Stimulated activated CD8-positive, alpha-beta memory T cell treated with anti-CD3 and anti-CD28 coated beads, Interleukin-2, amount 100 ng/mL, for 1 hour (primary cell): Measurements from ENCODE around the gene GPSM1.

ENCODE experiments used
- DNase-seq, 2 donors: peaks; one replicate each; pipeline ENCODE4 v3.0.0-alpha.2; 2020; ENCODE audit warnings: low read depth in 2 of 2

The GPSM1 gene

GRCh38 chr9:136377341-136378169 is 50.2 kb downstream of the GPSM1 start:
- DNase-seq = no peak

GRCh38 chr9:136378170-136379002 is 51.0 kb downstream of the GPSM1 start:
- no peak for DNase-seq

GRCh38 chr9:136379003-136379287 is 51.6 kb downstream of the GPSM1 start:
- DNase-seq = no peak

- no peak for DNase-seq
These were observed 52.1 kb downstream of the GPSM1 start for GRCh38 chr9:136379401-136379800.

- DNase-seq = no peak
These were observed 52.6 kb downstream of the GPSM1 start for GRCh38 chr9:136379891-136380290.

GRCh38 chr9:136380381-136380780 is 53.0 kb downstream of the GPSM1 start:
- no peak for DNase-seq

GRCh38 chr9:136381311-136381710 is 54.0 kb downstream of the GPSM1 start:
- DNase-seq = no peak

GRCh38 chr9:136381966-136382513 is 54.7 kb downstream of the GPSM1 start:
- no peak for DNase-seq

GRCh38 chr9:136383436-136383835 is 56.1 kb downstream of the GPSM1 start:
- no peak for DNase-seq

- no peak for DNase-seq
These were observed 57.7 kb downstream of the GPSM1 start for GRCh38 chr9:136385015-136385414.

GRCh38 chr9:136386018-136386417 is 58.7 kb downstream of the GPSM1 start:
- no peak for DNase-seq

- no peak for DNase-seq
These were observed 59.9 kb downstream of the GPSM1 start for GRCh38 chr9:136387217-136387616.

GRCh38 chr9:136389396-136389795 is 62.1 kb downstream of the GPSM1 start:
- no peak for DNase-seq

GRCh38 chr9:136391737-136392537 is 64.6 kb downstream of the GPSM1 start:
- DNase-seq = no peak

- DNase-seq = no peak
These were observed 65.5 kb downstream of the GPSM1 start for GRCh38 chr9:136392538-136393449.

GRCh38 chr9:136393531-136393930 is 66.2 kb downstream of the GPSM1 start:
- DNase-seq = no peak

- DNase-seq = no peak
These were observed 67.1 kb downstream of the GPSM1 start for GRCh38 chr9:136394312-136395019.

- no peak for DNase-seq
These were observed 67.6 kb downstream of the GPSM1 start for GRCh38 chr9:136395020-136395340.

GRCh38 chr9:136395345-136396218 is 68.2 kb downstream of the GPSM1 start:
- no peak for DNase-seq

- DNase-seq = no peak
These were observed 68.8 kb downstream of the GPSM1 start for GRCh38 chr9:136396219-136396515.
